ENCODE results near the gene TBXAS1.

DNA sequence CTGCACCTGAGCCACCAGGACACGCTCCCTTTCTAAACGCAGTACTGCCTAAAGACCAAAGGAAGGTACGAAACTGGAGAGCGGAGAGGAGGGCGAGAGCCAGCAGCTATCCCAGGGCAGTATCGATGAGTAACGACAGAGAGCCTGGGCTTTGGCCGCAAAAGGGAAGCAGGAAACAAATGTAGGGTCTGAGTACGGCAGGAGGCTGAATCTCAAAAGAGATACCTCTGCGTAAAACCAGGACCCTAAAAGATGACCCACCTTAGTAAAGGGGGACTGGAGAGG, 213.3 kb downstream of the TBXAS1 start:
- TF ChIP-seq, protein P1, sequence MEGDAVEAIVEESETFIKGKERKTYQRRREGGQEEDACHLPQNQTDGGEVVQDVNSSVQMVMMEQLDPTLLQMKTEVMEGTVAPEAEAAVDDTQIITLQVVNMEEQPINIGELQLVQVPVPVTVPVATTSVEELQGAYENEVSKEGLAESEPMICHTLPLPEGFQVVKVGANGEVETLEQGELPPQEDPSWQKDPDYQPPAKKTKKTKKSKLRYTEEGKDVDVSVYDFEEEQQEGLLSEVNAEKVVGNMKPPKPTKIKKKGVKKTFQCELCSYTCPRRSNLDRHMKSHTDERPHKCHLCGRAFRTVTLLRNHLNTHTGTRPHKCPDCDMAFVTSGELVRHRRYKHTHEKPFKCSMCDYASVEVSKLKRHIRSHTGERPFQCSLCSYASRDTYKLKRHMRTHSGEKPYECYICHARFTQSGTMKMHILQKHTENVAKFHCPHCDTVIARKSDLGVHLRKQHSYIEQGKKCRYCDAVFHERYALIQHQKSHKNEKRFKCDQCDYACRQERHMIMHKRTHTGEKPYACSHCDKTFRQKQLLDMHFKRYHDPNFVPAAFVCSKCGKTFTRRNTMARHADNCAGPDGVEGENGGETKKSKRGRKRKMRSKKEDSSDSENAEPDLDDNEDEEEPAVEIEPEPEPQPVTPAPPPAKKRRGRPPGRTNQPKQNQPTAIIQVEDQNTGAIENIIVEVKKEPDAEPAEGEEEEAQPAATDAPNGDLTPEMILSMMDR (IDR thresholded peaks at IDR 0.05): no peak
- TF ChIP-seq POLR2A (IDR thresholded peaks at IDR 0.05): no peak

All from heart left ventricle (tissue), 13 donors.